ENCODE results near the gene IRF9.

IRF9 gene

GRCh38 chr14:24160850-24161804, at the start of gene IRF9:
IRF9 (plus strand) TSS chr14:24161265; CDS start chr14:24162145, 880 bp downstream.
- H3K36me3 ChIP-seq (ENCODE audit: insufficient read depth, low read length) = peaks cover 16% of the 10 kb centered on the region

GRCh38 chr14:24113379-24113800, 47.7 kb upstream of the IRF9 start:
- H3K9me3 ChIP-seq (ENCODE audit: control insufficient read depth, insufficient read depth, low read length) = no peaks in the 10 kb centered on the region
- peak overlapping the region; percentile 81 for H3K9ac ChIP-seq (ENCODE audit: low read depth, low read length)
- 0 out of 2 replicates have a peak, but pooled peaks cover 2% of the 10 kb centered on the region for H3K4me1 ChIP-seq (ENCODE audit: insufficient read depth, low read length)
- peaks cover 3% of the 10 kb centered on the region for H3K36me3 ChIP-seq (ENCODE audit: insufficient read depth, low read length)

More at GRCh38 chr14:24160850-24161804, at the start of gene IRF9:
- H3K9me3 ChIP-seq (ENCODE audit: control insufficient read depth, insufficient read depth, low read length) = no peaks in the 10 kb centered on the region
- H3K9ac ChIP-seq (ENCODE audit: low read depth, low read length) = peak within 1 kb of the TSS; percentile 49
- H3K4me1 ChIP-seq (ENCODE audit: insufficient read depth, low read length) = peaks cover 5% of the 10 kb centered on the region; the same call in 1 of the 2 replicates

GRCh38 chr14:24113801-24114531, 47.1 kb upstream of the IRF9 start:
- Histone ChIP-seq H3K36me3 (ENCODE audit: insufficient read depth, low read length) (peaks cover 9% of the 10 kb centered on the region), H3K4me1 (ENCODE audit: insufficient read depth, low read length) (0 out of 2 replicates have a peak, but pooled peaks cover 1% of the 10 kb centered on the region), H3K9ac (ENCODE audit: low read depth, low read length) (peak overlapping the region; percentile 81), H3K9me3 (ENCODE audit: control insufficient read depth, insufficient read depth, low read length) (no peaks in the 10 kb centered on the region)

GRCh38 chr14:24114532-24115421, 46.3 kb upstream of the IRF9 start, which contains the start of the genes DCAF11 and NRL:
DCAF11 (plus strand) TSS chr14:24114777; CDS start chr14:24115595, 818 bp downstream.
NRL (minus strand) TSS chr14:24114949; CDS start chr14:24082848, 32,101 bp downstream.
- H3K9ac ChIP-seq (ENCODE audit: low read depth, low read length) = peak within 1 kb of the TSS; percentile 81
- peaks cover 14% of the 10 kb centered on the region for H3K36me3 ChIP-seq (ENCODE audit: insufficient read depth, low read length)
- H3K9me3 ChIP-seq (ENCODE audit: control insufficient read depth, insufficient read depth, low read length) = no peaks in the 10 kb centered on the region
- H3K4me1 ChIP-seq (ENCODE audit: insufficient read depth, low read length) = no peaks in the 10 kb centered on the region

- Histone ChIP-seq H3K9me3 (ENCODE audit: control insufficient read depth, insufficient read depth, low read length) (no peaks in the 10 kb centered on the region), H3K36me3 (ENCODE audit: insufficient read depth, low read length) (peaks cover 14% of the 10 kb centered on the region), H3K4me1 (ENCODE audit: insufficient read depth, low read length) (no peaks in the 10 kb centered on the region), H3K9ac (ENCODE audit: low read depth, low read length) (peak overlapping the region; percentile 81)
Observed at GRCh38 chr14:24115422-24116127, 45.5 kb upstream of the IRF9 start.

GRCh38 chr14:24116128-24116814, 44.8 kb upstream of the IRF9 start:
- peak overlapping the region; percentile 81; the same call in 1 of the 2 replicates for H3K9ac ChIP-seq (ENCODE audit: low read depth, low read length)

GRCh38 chr14:24117179-24117578, 43.9 kb upstream of the IRF9 start:
- H3K9ac ChIP-seq (ENCODE audit: low read depth, low read length) = no peak overlapping the region
- peaks cover 14% of the 10 kb centered on the region for H3K36me3 ChIP-seq (ENCODE audit: insufficient read depth, low read length)
- no peaks in the 10 kb centered on the region for H3K9me3 ChIP-seq (ENCODE audit: control insufficient read depth, insufficient read depth, low read length)
- H3K4me1 ChIP-seq (ENCODE audit: insufficient read depth, low read length) = no peaks in the 10 kb centered on the region

More at GRCh38 chr14:24116128-24116814, 44.8 kb upstream of the IRF9 start:
- Histone ChIP-seq H3K4me1 (ENCODE audit: insufficient read depth, low read length) (no peaks in the 10 kb centered on the region), H3K36me3 (ENCODE audit: insufficient read depth, low read length) (peaks cover 14% of the 10 kb centered on the region), H3K9me3 (ENCODE audit: control insufficient read depth, insufficient read depth, low read length) (no peaks in the 10 kb centered on the region)

- Histone ChIP-seq H3K4me1 (ENCODE audit: insufficient read depth, low read length) (no peaks in the 10 kb centered on the region), H3K9me3 (ENCODE audit: control insufficient read depth, insufficient read depth, low read length) (no peaks in the 10 kb centered on the region), H3K9ac (ENCODE audit: low read depth, low read length) (no peak overlapping the region), H3K36me3 (ENCODE audit: insufficient read depth, low read length) (peaks cover 14% of the 10 kb centered on the region)
Observed at GRCh38 chr14:24119691-24120090, 41.4 kb upstream of the IRF9 start.

- peaks cover 14% of the 10 kb centered on the region for H3K36me3 ChIP-seq (ENCODE audit: insufficient read depth, low read length)
- H3K4me1 ChIP-seq (ENCODE audit: insufficient read depth, low read length) = no peaks in the 10 kb centered on the region
- H3K9ac ChIP-seq (ENCODE audit: low read depth, low read length) = no peak overlapping the region
Observed at GRCh38 chr14:24121210-24121609, 39.9 kb upstream of the IRF9 start.

GRCh38 chr14:24122416-24122815, 38.6 kb upstream of the IRF9 start:
- no peaks in the 10 kb centered on the region for H3K9me3 ChIP-seq (ENCODE audit: control insufficient read depth, insufficient read depth, low read length)
- peaks cover 14% of the 10 kb centered on the region for H3K36me3 ChIP-seq (ENCODE audit: insufficient read depth, low read length)
- no peak overlapping the region for H3K9ac ChIP-seq (ENCODE audit: low read depth, low read length)
- no peaks in the 10 kb centered on the region for H3K4me1 ChIP-seq (ENCODE audit: insufficient read depth, low read length)

More at GRCh38 chr14:24121210-24121609, 39.9 kb upstream of the IRF9 start:
- H3K9me3 ChIP-seq (ENCODE audit: control insufficient read depth, insufficient read depth, low read length) = no peaks in the 10 kb centered on the region

GRCh38 chr14:24122898-24123297, 38.2 kb upstream of the IRF9 start:
- H3K9ac ChIP-seq (ENCODE audit: low read depth, low read length) = no peak overlapping the region
- H3K36me3 ChIP-seq (ENCODE audit: insufficient read depth, low read length) = peaks cover 14% of the 10 kb centered on the region
- no peaks in the 10 kb centered on the region for H3K9me3 ChIP-seq (ENCODE audit: control insufficient read depth, insufficient read depth, low read length)
- no peaks in the 10 kb centered on the region for H3K4me1 ChIP-seq (ENCODE audit: insufficient read depth, low read length)

GRCh38 chr14:24123424-24124417, 37.3 kb upstream of the IRF9 start:
- Histone ChIP-seq H3K9ac (ENCODE audit: low read depth, low read length) (no peak overlapping the region), H3K4me1 (ENCODE audit: insufficient read depth, low read length) (no peaks in the 10 kb centered on the region), H3K36me3 (ENCODE audit: insufficient read depth, low read length) (peaks cover 7% of the 10 kb centered on the region), H3K9me3 (ENCODE audit: control insufficient read depth, insufficient read depth, low read length) (no peaks in the 10 kb centered on the region)
